Stimulated activated CD4-positive, alpha-beta T cell treated with anti-CD3 and anti-CD28 coated beads, Interleukin-2, amount 100 ng/mL, for 48 hours (primary cell): ENCODE results near the gene RAP1A.

ENCODE experiments used
- DNase-seq, 2 donors: peaks; one replicate each; pipeline ENCODE4 v3.0.0-alpha.2; 2020

Gene RAP1A

GRCh38 chr1:111619635-111620440, at the start of gene RAP1A:
Gene RAP1A (plus strand): TSS chr1:111619789. CDS start chr1:111691361, 71,572 bp downstream.
- DNase-seq, result peak; percentile 96 to 98

- no peak for DNase-seq
Measured at GRCh38 chr1:111569913-111570312, 49.7 kb upstream of the RAP1A start.

- DNase-seq, result peak in 1 of 2 donors; percentile 26
Measured at GRCh38 chr1:111570781-111571181, 48.8 kb upstream of the RAP1A start.

- DNase-seq, result no peak
Measured at GRCh38 chr1:111571239-111571638, 48.4 kb upstream of the RAP1A start.

- DNase-seq, result no peak
Measured at GRCh38 chr1:111571987-111572386, 47.6 kb upstream of the RAP1A start.

GRCh38 chr1:111576547-111576946, 43.0 kb upstream of the RAP1A start:
- DNase-seq, result no peak

GRCh38 chr1:111577814-111578213, 41.8 kb upstream of the RAP1A start:
- no peak for DNase-seq

- DNase-seq, result no peak
Measured at GRCh38 chr1:111581166-111581565, 38.4 kb upstream of the RAP1A start.

GRCh38 chr1:111582016-111582415, 37.6 kb upstream of the RAP1A start:
- no peak for DNase-seq

GRCh38 chr1:111582644-111583618, 36.7 kb upstream of the RAP1A start:
- DNase-seq, result no peak

GRCh38 chr1:111585447-111586086, 34.0 kb upstream of the RAP1A start:
- no peak for DNase-seq

- no peak for DNase-seq
Measured at GRCh38 chr1:111586112-111586511, 33.5 kb upstream of the RAP1A start.

- no peak for DNase-seq
Measured at GRCh38 chr1:111587509-111588174, 31.9 kb upstream of the RAP1A start.

GRCh38 chr1:111591937-111592336, 27.7 kb upstream of the RAP1A start:
- no peak for DNase-seq

GRCh38 chr1:111592389-111593361, 26.9 kb upstream of the RAP1A start:
- DNase-seq, result peak; percentile 90 to 91

GRCh38 chr1:111593403-111594305, 25.9 kb upstream of the RAP1A start:
- no peak for DNase-seq

GRCh38 chr1:111594306-111594693, 25.3 kb upstream of the RAP1A start:
- no peak for DNase-seq

GRCh38 chr1:111595807-111596206, 23.8 kb upstream of the RAP1A start:
- no peak for DNase-seq

GRCh38 chr1:111596499-111596898, 23.1 kb upstream of the RAP1A start:
- DNase-seq, result no peak

GRCh38 chr1:111597426-111597825, 22.2 kb upstream of the RAP1A start:
- no peak for DNase-seq
